SK-N-SH (cell line): Measurements from ENCODE around the gene DCUN1D3. TPM values are rescaled to one million over a fixed set of nuclear protein-coding genes. Genes with fewer than 3 reads are reported as not detected.

Experiments
- CTCF ChIA-PET: fragments of 300-600, 350-600 bp; formaldehyde crosslinking; extraction: SDS; loops from one replicate; lab custom pipeline; 2021; lab: Yijun Ruan, JAX
- POLR2A ChIA-PET: fragments of 350-600 bp; sonication (Branson Sonifier 250); formaldehyde crosslinking; extraction: SDS; loops from one replicate; lab custom pipeline; 2020; ENCODE audit warnings: antibody characterized with exemption, inconsistent platforms; lab: Yijun Ruan, JAX
- DNase-seq: peaks from one replicate; pipeline ENCODE4 v3.0.0; 2012
- H2AFZ ChIP-seq: fragments of 200-600 bp; sonication (generic); 2 replicates; pipeline ENCODE4 v1.8.1; 2016; ENCODE audit warnings: antibody characterized with exemption, mild to moderate bottlenecking, low read depth
- H3F3A ChIP-seq: fragments of 200-600 bp; sonication (generic); replicated peaks from 2 replicates; pipeline ENCODE3; 2016; ENCODE audit warnings: antibody characterized with exemption, mild to moderate bottlenecking; ENCODE audit not compliant: insufficient read depth
- H3K27ac ChIP-seq, 2 experiments: fragments of 200-500 bp in 1 of 2; fragments of 200-600 bp in 1 of 2; sonication (Bioruptor generic) in 1 of 2; sonication (generic), shearing (Covaris generic) in 1 of 2; 2 replicates each; pipeline versions ENCODE4 v1.5.1 to v1.6.1; 2014 to 2016; ENCODE audit warnings: low read depth in 2 of 2, inconsistent platforms in 1 of 2, low read length in 1 of 2, mild to moderate bottlenecking in 1 of 2, mixed read lengths in 1 of 2
- H3K27me3 ChIP-seq: fragments of 200-600 bp; sonication (generic), shearing (Covaris generic); 2 replicates; pipeline ENCODE4 v1.6.1; 2016; ENCODE audit warnings: mixed run types; ENCODE audit not compliant: insufficient read depth
- H3K36me3 ChIP-seq, 2 experiments: fragments of 200-500 bp in 1 of 2; fragments of 200-600 bp in 1 of 2; sonication (Bioruptor generic) in 1 of 2; sonication (generic) in 1 of 2; replicated peaks in 1 of 2; 2 replicates each; pipeline versions ENCODE3 to v1.5.1; 2014 to 2016; ENCODE audit warnings: low read length in 1 of 2, mild to moderate bottlenecking in 1 of 2; ENCODE audit not compliant: insufficient read depth in 2 of 2, control insufficient read depth in 1 of 2
- H3K4me1 ChIP-seq, 2 experiments: fragments of 200-500 bp in 1 of 2; fragments of 200-600 bp in 1 of 2; sonication (Bioruptor generic) in 1 of 2; sonication (generic), shearing (Covaris generic) in 1 of 2; 2 replicates each; pipeline versions ENCODE4 v1.5.1 to v1.6.1; 2014 to 2016; ENCODE audit warnings: low read depth in 1 of 2, low read length in 1 of 2, mixed run types in 1 of 2; ENCODE audit not compliant: insufficient read depth in 2 of 2, control insufficient read depth in 1 of 2
- H3K4me2 ChIP-seq: fragments of 200-600 bp; sonication (generic), shearing (Covaris generic); 2 replicates; pipeline ENCODE4 v1.6.1; 2017; ENCODE audit warnings: mixed run types
- H3K4me3 ChIP-seq, 2 experiments: fragments of 200-500 bp in 1 of 2; fragments of 200-600 bp in 1 of 2; sonication (Bioruptor generic) in 1 of 2; sonication (generic), shearing (Covaris generic) in 1 of 2; 2 replicates each; pipeline versions ENCODE4 v1.5.1 to v1.8.1; 2014 to 2016; ENCODE audit warnings: low read depth in 2 of 2, inconsistent platforms in 1 of 2, low read length in 1 of 2, mild to moderate bottlenecking in 1 of 2, mixed read lengths in 1 of 2, moderate library complexity in 1 of 2
- H3K79me2 ChIP-seq: fragments of 200-600 bp; sonication (generic); 2 replicates; pipeline ENCODE4 v1.8.1; 2017; ENCODE audit warnings: mild to moderate bottlenecking; ENCODE audit not compliant: insufficient read depth
- H3K9ac ChIP-seq: fragments of 200-600 bp; sonication (generic); 2 replicates; pipeline ENCODE4 v1.6.1; 2017; ENCODE audit warnings: mixed run types
- H3K9me2 ChIP-seq: fragments of 200-600 bp; sonication (generic); 2 replicates; pipeline ENCODE4 v1.6.1; 2017; ENCODE audit warnings: mixed run types
- H3K9me3 ChIP-seq: fragments of 200-600 bp; sonication (generic); 2 replicates; pipeline ENCODE4 v1.6.1; 2017; ENCODE audit warnings: mixed run types, mild to moderate bottlenecking, moderate library complexity
- H4K20me1 ChIP-seq: fragments of 200-600 bp; sonication (generic); 2 replicates; pipeline ENCODE4 v1.6.1; 2017; ENCODE audit warnings: mild to moderate bottlenecking, mixed run types; ENCODE audit not compliant: insufficient read depth
- EZH2phosphoT487 ChIP-seq: fragments of 200-600 bp; sonication (generic); IDR thresholded peaks from 2 replicates; pipeline ENCODE4 v1.6.1; 2017; ENCODE audit warnings: low read depth, mixed run types, mild to moderate bottlenecking, antibody characterized with exemption, moderate library complexity, borderline replicate concordance
- FOSL2 ChIP-seq: IDR thresholded peaks from 2 replicates; pipeline ENCODE4 v1.4.0; 2012; ENCODE audit warnings: low read depth, mild to moderate bottlenecking, moderate library complexity, borderline replicate concordance
- GATA2 ChIP-seq: sonication (generic); formaldehyde crosslinking; IDR thresholded peaks from 2 replicates; pipeline ENCODE4 v1.5.0; 2020; ENCODE audit warnings: mild to moderate bottlenecking, missing genetic modification reagents
- PBX3 ChIP-seq: IDR thresholded peaks from 2 replicates; pipeline ENCODE4; 2012
- RFX5 ChIP-seq: IDR thresholded peaks from 2 replicates; pipeline ENCODE4 v1.6.1; 2012; ENCODE audit warnings: mild to moderate bottlenecking, improper control_type of control experiment, low read length
- USF1 ChIP-seq: IDR thresholded peaks from 2 replicates; pipeline ENCODE4 v1.4.0; 2012; ENCODE audit warnings: low read depth, borderline replicate concordance
- ZBTB33 ChIP-seq: IDR thresholded peaks from 2 replicates; pipeline ENCODE4 v1.4.0; 2012; ENCODE audit warnings: low read depth, borderline replicate concordance
- WGBS: methylation state at CpG from one replicate; pipeline ENCODE4 v1.1.6; 2017; ENCODE audit warnings: low lambda C conversion rate; 5-methylcytosine and 5-hydroxymethylcytosine counted together
- polyA plus RNA-seq, 3 experiments: library from polyadenylated mRNA; depleted of rRNA; stranded (reverse); fragments of >200 nt; gene quantifications; 2 replicates each; pipeline ENCODE4 v1.2.3, GENCODE V29; 2012

The DCUN1D3 gene
- polyA plus RNA-seq, 1 of the 3 experiments (the other 2 are of a cell fraction) = 4.7 TPM

- H3K27me3 ChIP-seq = no peaks in the 10 kb centered on the region; the same call in 1 of the 2 replicates
- H3K27ac ChIP-seq = no peak overlapping the region
- H3F3A ChIP-seq = no peaks in the 10 kb centered on the region
- H3K9me2 ChIP-seq = no peaks in the 10 kb centered on the region
- no peaks in the 10 kb centered on the region for H3K4me1 ChIP-seq
- H3K9me3 ChIP-seq = no peaks in the 10 kb centered on the region
- no peaks in the 10 kb centered on the region for H4K20me1 ChIP-seq
- POLR2A ChIA-PET = no interaction called here
- no peak overlapping the region for H3K4me2 ChIP-seq
- no peak overlapping the region for H3K4me3 ChIP-seq
- 37% methylated on average over 3 of the region's 3 CpGs for WGBS
- CTCF ChIA-PET = no interaction called here
- no peak for TF ChIP-seq ZBTB33
- no peak for TF ChIP-seq USF1
- TF ChIP-seq RFX5 = no peak
- TF ChIP-seq FOSL2 = no peak
- TF ChIP-seq PBX3 = no peak
- TF ChIP-seq EZH2phosphoT487 = no peak
- no peak for TF ChIP-seq GATA2
- no peak overlapping the region for H2AFZ ChIP-seq
- no peak for DNase-seq
- no peaks in the 10 kb centered on the region for H3K36me3 ChIP-seq
- no peak overlapping the region for H3K9ac ChIP-seq
- H3K79me2 ChIP-seq = no peaks in the 10 kb centered on the region
Observed at GRCh38 chr16:20949660-20950059, 49.5 kb upstream of the DCUN1D3 start.

GRCh38 chr16:20948444-20948843 lies 48.3 kb upstream of the DCUN1D3 start:
- Histone ChIP-seq H3K27ac (no peak overlapping the region), H3K4me3 (no peak overlapping the region), H3K9me3 (no peaks in the 10 kb centered on the region), H3K79me2 (no peaks in the 10 kb centered on the region), H3K4me1 (no peaks in the 10 kb centered on the region), H3K9me2 (no peaks in the 10 kb centered on the region), H3F3A (no peaks in the 10 kb centered on the region), H3K27me3 (no peaks in the 10 kb centered on the region; the same call in 1 of the 2 replicates), H3K9ac (no peak overlapping the region), H3K36me3 (no peaks in the 10 kb centered on the region), H3K4me2 (no peak overlapping the region), H2AFZ (no peak overlapping the region), H4K20me1 (no peaks in the 10 kb centered on the region)
- WGBS = 54% methylated on average over 7 of the region's 9 CpGs
- POLR2A ChIA-PET = no interaction called here
- no peak for TF ChIP-seq ZBTB33
- CTCF ChIA-PET = interaction anchor here (1.8 kb wide), 1 partner anchor 10 kb away, joined by 4 read pairs; no protein-coding TSS in a partner anchor
- DNase-seq = no peak
